GM12878 (cell line): Measurements from ENCODE around the gene LYPD8. TPM values are rescaled to one million over a fixed set of nuclear protein-coding genes. Genes with fewer than 3 reads are reported as not detected.

Experiments
- ATAC-seq: fragments of 200-7000 bp; cut with Tn5 transposase; 3 replicates; pipeline ENCODE4 v1.9.1; 2020; ENCODE audit warnings: mild to moderate bottlenecking, moderate library complexity
- BruUV-seq: library from RNA; stranded (reverse); fragments of 400-500 nt; replicated peaks from 2 replicates; lab custom pipeline; 2021; lab: Mats Ljungman, UMichigan
- CTCF ChIA-PET: fragments of 300-600 bp; sonication (Branson Sonifier 250); formaldehyde crosslinking; extraction: SDS; loops from one replicate; lab custom pipeline; 2021; ENCODE audit warnings: inconsistent platforms; lab: Yijun Ruan, JAX
- POLR2A ChIA-PET: fragments of 350-600 bp; formaldehyde crosslinking; extraction: SDS; loops from one replicate; lab custom pipeline; 2021; ENCODE audit warnings: inconsistent platforms; lab: Charles Lee
- RAD21 ChIA-PET: fragments of 300-600 bp; sonication (Branson Sonifier 250); formaldehyde crosslinking; loops from one replicate; lab custom pipeline; 2023; ENCODE audit warnings: antibody characterized with exemption; ENCODE audit not compliant: unreplicated experiment; lab: Charles Lee
- SMC1A ChIA-PET: fragments of 300-600 bp; sonication (Branson Sonifier 250); formaldehyde crosslinking; loops from one replicate; lab custom pipeline; 2023; ENCODE audit not compliant: unreplicated experiment, uncharacterized antibody; lab: Charles Lee
- DNase-seq: peaks from one replicate; pipeline ENCODE4 v3.0.0-alpha.2; 2011; ENCODE audit warnings: low read depth, low spot score
- FAIRE-seq: peaks from 3 replicates; lab custom pipeline; 2011; peaks lifted over from hg19 to GRCh38; lab: Jason Lieb, UNC
- H2AFZ ChIP-seq: 2 replicates; pipeline ENCODE4 v1.6.0; 2011; ENCODE audit warnings: low read depth, low read length, control low read depth; ENCODE audit not compliant: control insufficient read depth
- H3K27ac ChIP-seq: 2 replicates; pipeline ENCODE4 v1.5.1; 2011; ENCODE audit warnings: control low read depth; ENCODE audit not compliant: control insufficient read depth, insufficient read depth
- H3K27me3 ChIP-seq, 2 experiments: replicated peaks in 1 of 2; 2 replicates each; pipeline versions ENCODE4 v1.6.0 to v1.6.1; 2011; ENCODE audit warnings: low read length in 1 of 2; ENCODE audit not compliant: control insufficient read depth in 2 of 2, insufficient read depth in 2 of 2
- H3K36me3 ChIP-seq, 2 experiments: 2 replicates each; pipeline ENCODE4 v1.5.1; 2011; ENCODE audit warnings: low read length in 1 of 2; ENCODE audit not compliant: control insufficient read depth in 2 of 2, insufficient read depth in 2 of 2
- H3K4me1 ChIP-seq: 2 replicates; pipeline ENCODE4 v1.6.1; 2011; ENCODE audit warnings: mild to moderate bottlenecking, low read length, moderate library complexity, mixed read lengths; ENCODE audit not compliant: control insufficient read depth, insufficient read depth
- H3K4me2 ChIP-seq: 2 replicates; pipeline ENCODE4 v1.6.0; 2011; ENCODE audit warnings: control low read depth; ENCODE audit not compliant: control insufficient read depth, insufficient read depth
- H3K4me3 ChIP-seq: fragments of 200-600 bp; sonication (generic); 2 replicates; pipeline ENCODE4 v1.5.1; 2016
- H3K79me2 ChIP-seq: 2 replicates; pipeline ENCODE4 v1.6.0; 2011; ENCODE audit warnings: low read length; ENCODE audit not compliant: control insufficient read depth, insufficient read depth
- H3K9ac ChIP-seq: 2 replicates; pipeline ENCODE4 v1.8.0; 2011; ENCODE audit warnings: low read length, control low read depth, mixed read lengths; ENCODE audit not compliant: control insufficient read depth, insufficient read depth
- H3K9me3 ChIP-seq: replicated peaks from 3 replicates; pipeline ENCODE4 v1.5.1; 2011; ENCODE audit warnings: mild to moderate bottlenecking, low read length; ENCODE audit not compliant: control insufficient read depth, insufficient read depth
- H4K20me1 ChIP-seq: 2 replicates; pipeline ENCODE4 v1.6.0; 2011; ENCODE audit not compliant: control insufficient read depth, insufficient read depth
- CUX1 ChIP-seq: IDR thresholded peaks from 2 replicates; pipeline ENCODE4 v1.6.1; 2012; ENCODE audit warnings: improper control_type of control experiment, low read depth, low read length; ENCODE audit not compliant: insufficient replicate concordance
- PAX5 ChIP-seq: IDR thresholded peaks from 2 replicates; pipeline ENCODE4 v1.6.1; 2011; ENCODE audit warnings: low read depth, low read length, borderline replicate concordance
- RUNX3 ChIP-seq: IDR thresholded peaks from 2 replicates; pipeline ENCODE4 v1.6.1; 2012; ENCODE audit warnings: low read length, inconsistent platforms
- SMAD5 ChIP-seq: IDR thresholded peaks from 2 replicates; pipeline ENCODE4 v1.6.1; 2016; ENCODE audit warnings: antibody characterized with exemption, low read depth
- SUPT20H ChIP-seq: IDR thresholded peaks from 2 replicates; pipeline ENCODE4 v1.6.1; 2011; ENCODE audit warnings: low read depth, mild to moderate bottlenecking, low read length, moderate library complexity, borderline replicate concordance; ENCODE audit not compliant: control insufficient read depth
- WRNIP1 ChIP-seq: IDR thresholded peaks from 2 replicates; pipeline ENCODE4 v1.6.1; 2011; ENCODE audit warnings: low read depth, low read length, improper control_type of control experiment, borderline replicate concordance
- ZSCAN29 ChIP-seq: fragments of 450-650 bp; IDR thresholded peaks from 2 replicates; pipeline ENCODE4 v1.6.1; 2017; ENCODE audit warnings: mild to moderate bottlenecking, moderate library complexity
- WGBS: methylation state at CpG from one replicate; pipeline ENCODE4 v1.1.6; 2016; ENCODE audit warnings: low lambda C conversion rate; ENCODE audit not compliant: insufficient replicate concordance, insufficient coverage; ENCODE audit errors: missing lambda C conversion rate; 5-methylcytosine and 5-hydroxymethylcytosine counted together
- in situ Hi-C: fragments of 300-500 bp; cut with MboI; formaldehyde crosslinking; loops from 9 replicates; pipeline ENCODE4 v1.14.3; 2018; ENCODE audit warnings: mixed read lengths
- intact Hi-C: fragments of 100-400 bp; cut with micrococcal nuclease; formaldehyde crosslinking; loops from one replicate; pipeline ENCODE4 v1.14.2; 2022; ENCODE audit not compliant: unreplicated experiment
- polyA plus RNA-seq, 11 experiments: library from polyadenylated mRNA; depleted of rRNA in 4 of 11; unstranded in 6 of 11; stranded (reverse) in 5 of 11; fragments of >200 nt; fragmentation: Nextera tagmentation in 4 of 11; fragmentation: Illumina TruSeq in 1 of 11; extraction: Ambion mirVana in 4 of 11; extraction: Trizol in 1 of 11; gene quantifications; 1 replicate in 1 of 11; 2 replicates in 10 of 11; pipeline versions ENCODE4 v1.2.1 to v1.2.3, GENCODE V29; 2011 to 2016; ENCODE audit warnings: inconsistent platforms in 2 of 11, missing spikeins in 2 of 11, low read depth in 1 of 11
- total RNA-seq, 4 experiments: library from RNA; depleted of rRNA in 3 of 4; stranded (reverse); fragments of >200 nt in 3 of 4; fragmentation: Illumina TruSeq in 1 of 4; extraction: Trizol in 1 of 4; gene quantifications; 2 replicates each; pipeline versions ENCODE4 v1.2.1 to v1.2.3, GENCODE V29; 2013 to 2021
- TF ChIP-seq, protein P1 (sequence below): fragments of 450-650 bp; formaldehyde crosslinking; IDR thresholded peaks from 2 replicates; pipeline ENCODE4 v1.4.0; 2022; ENCODE audit warnings: mild to moderate bottlenecking, moderate library complexity

The LYPD8 gene
- total and polyA plus RNA-seq, 10 of the 15 experiments (the other 5 are each of a cell fraction or from before 2014, with no cell fraction given) = 0.13 to 0.40 (median 0.18) TPM; not detected in 7

GRCh38 chr1:248750496-248750895 is 5.1 kb downstream of the LYPD8 start:
- no peaks in the 10 kb centered on the region for H3K27me3 ChIP-seq
- no peak overlapping the region for H2AFZ ChIP-seq
- no peak overlapping the region for H3K4me3 ChIP-seq
- no peak for FAIRE-seq
- TF ChIP-seq PAX5 (no peak), SMAD5 (no peak), WRNIP1 (no peak), RUNX3 (no peak), CUX1 (no peak), ZSCAN29 (no peak), SUPT20H (no peak)
- TF ChIP-seq, protein P1, sequence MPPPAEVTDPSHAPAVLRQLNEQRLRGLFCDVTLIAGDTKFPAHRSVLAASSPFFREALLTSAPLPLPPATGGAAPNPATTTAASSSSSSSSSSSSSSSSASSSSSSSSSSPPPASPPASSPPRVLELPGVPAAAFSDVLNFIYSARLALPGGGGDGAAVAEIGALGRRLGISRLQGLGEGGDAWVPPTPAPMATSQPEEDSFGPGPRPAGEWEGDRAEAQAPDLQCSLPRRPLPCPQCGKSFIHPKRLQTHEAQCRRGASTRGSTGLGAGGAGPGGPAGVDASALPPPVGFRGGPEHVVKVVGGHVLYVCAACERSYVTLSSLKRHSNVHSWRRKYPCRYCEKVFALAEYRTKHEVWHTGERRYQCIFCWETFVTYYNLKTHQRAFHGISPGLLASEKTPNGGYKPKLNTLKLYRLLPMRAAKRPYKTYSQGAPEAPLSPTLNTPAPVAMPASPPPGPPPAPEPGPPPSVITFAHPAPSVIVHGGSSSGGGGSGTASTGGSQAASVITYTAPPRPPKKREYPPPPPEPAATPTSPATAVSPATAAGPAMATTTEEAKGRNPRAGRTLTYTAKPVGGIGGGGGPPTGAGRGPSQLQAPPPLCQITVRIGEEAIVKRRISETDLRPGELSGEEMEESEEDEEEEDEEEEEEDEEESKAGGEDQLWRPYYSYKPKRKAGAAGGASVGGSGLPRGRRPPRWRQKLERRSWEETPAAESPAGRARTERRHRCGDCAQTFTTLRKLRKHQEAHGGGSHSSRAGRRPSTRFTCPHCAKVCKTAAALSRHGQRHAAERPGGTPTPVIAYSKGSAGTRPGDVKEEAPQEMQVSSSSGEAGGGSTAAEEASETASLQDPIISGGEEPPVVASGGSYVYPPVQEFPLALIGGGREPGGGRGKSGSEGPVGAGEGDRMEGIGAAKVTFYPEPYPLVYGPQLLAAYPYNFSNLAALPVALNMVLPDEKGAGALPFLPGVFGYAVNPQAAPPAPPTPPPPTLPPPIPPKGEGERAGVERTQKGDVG (CRISPR knock-in tag) = no peak
- H3K27ac ChIP-seq = no peak overlapping the region
- H3K9ac ChIP-seq = no peak overlapping the region
- H3K36me3 ChIP-seq = no peaks in the 10 kb centered on the region
- no peak overlapping the region for H3K4me2 ChIP-seq
- ATAC-seq = peak; percentile 24
- DNase-seq = no peak
- ChIA-PET RAD21 (no interaction called here), SMC1A (interaction anchor here (1.2 kb wide), 1 partner anchor 36 kb away, joined by 4 read pairs; no protein-coding TSS in a partner anchor), POLR2A (no interaction called here), CTCF (interaction anchor here (1.4 kb wide), 1 partner anchor 56 kb away, joined by 3 read pairs; no protein-coding TSS in a partner anchor)
- intact Hi-C loops (no loop called here), in situ Hi-C loops (no loop called here)
- no TSS peak for BruUV-seq
- H3K9me3 ChIP-seq = no peaks in the 10 kb centered on the region
- WGBS = 68% methylated on average over 2 of the region's 2 CpGs
- H3K4me1 ChIP-seq = no peaks in the 10 kb centered on the region
- no peaks in the 10 kb centered on the region for H3K79me2 ChIP-seq
- no peaks in the 10 kb centered on the region for H4K20me1 ChIP-seq
